NT2/D1 (cell line): ENCODE data around the gene CCDC57.

Experiments used
- DNase-seq: peaks from one replicate; pipeline ENCODE4 v3.0.0-alpha.2; 2011; ENCODE audit warnings: low read depth, low spot score
- H3K27me3 ChIP-seq: 2 replicates; pipeline ENCODE4 v1.6.0; 2011; ENCODE audit warnings: mild to moderate bottlenecking; ENCODE audit not compliant: insufficient read length, insufficient read depth
- H3K36me3 ChIP-seq: 2 replicates; pipeline ENCODE4 v1.6.1; 2011; ENCODE audit warnings: mild to moderate bottlenecking, low read length, mixed read lengths; ENCODE audit not compliant: insufficient read depth, insufficient read length
- H3K4me1 ChIP-seq: 2 replicates; pipeline ENCODE4 v1.5.1; 2011; ENCODE audit not compliant: insufficient read depth, insufficient read length
- H3K4me3 ChIP-seq: 2 replicates; pipeline ENCODE4 v1.5.1; 2011; ENCODE audit warnings: low read depth; ENCODE audit not compliant: insufficient read length
- H3K9ac ChIP-seq: 2 replicates; pipeline ENCODE4 v1.6.0; 2011; ENCODE audit warnings: low read depth; ENCODE audit not compliant: insufficient read length
- H3K9me3 ChIP-seq: 2 replicates; pipeline ENCODE4 v1.5.1; 2011; ENCODE audit warnings: mild to moderate bottlenecking, low read length; ENCODE audit not compliant: insufficient read depth
- SUZ12 ChIP-seq: IDR thresholded peaks from 2 replicates; pipeline ENCODE4 v1.6.1; 2011; ENCODE audit not compliant: insufficient read length, insufficient read depth; ENCODE audit errors: extremely low read depth
- YY1 ChIP-seq: IDR thresholded peaks from 2 replicates; pipeline ENCODE4 v1.6.1; 2011; ENCODE audit not compliant: insufficient read length, insufficient read depth
- ZNF274 ChIP-seq: IDR thresholded peaks from 2 replicates; pipeline ENCODE4 v1.6.1; 2011; ENCODE audit warnings: mild to moderate bottlenecking, low read depth, low read length

CCDC57 gene

GRCh38 chr17:82249896-82250581 lies 37.4 kb upstream of the CCDC57 start:
- no peak overlapping the region for H3K9ac ChIP-seq
- no peak for DNase-seq
- no peak for TF ChIP-seq SUZ12
- TF ChIP-seq ZNF274, result no peak
- TF ChIP-seq YY1, result no peak
- peaks cover 87% of the 10 kb centered on the region for H3K36me3 ChIP-seq
- no peak overlapping the region for H3K4me3 ChIP-seq
- H3K4me1 ChIP-seq, result peaks cover 13% of the 10 kb centered on the region
- H3K27me3 ChIP-seq, result no peaks in the 10 kb centered on the region
- 0 out of 2 replicates have a peak, but pooled peaks cover under 1% of the 10 kb centered on the region for H3K9me3 ChIP-seq

- Histone ChIP-seq H3K36me3 (peaks cover 96% of the 10 kb centered on the region), H3K9me3 (no peaks in the 10 kb centered on the region; the same call in 1 of the 2 replicates), H3K4me1 (peaks cover 13% of the 10 kb centered on the region), H3K9ac (no peak overlapping the region), H3K27me3 (no peaks in the 10 kb centered on the region), H3K4me3 (no peak overlapping the region)
- TF ChIP-seq ZNF274, result no peak
- TF ChIP-seq SUZ12, result no peak
- no peak for TF ChIP-seq YY1
- DNase-seq, result no peak
Observed at GRCh38 chr17:82248815-82249674, 36.4 kb upstream of the CCDC57 start.

GRCh38 chr17:82247856-82248671 lies 35.4 kb upstream of the CCDC57 start:
- H3K4me3 ChIP-seq, result no peak overlapping the region
- H3K9ac ChIP-seq, result no peak overlapping the region
- TF ChIP-seq SUZ12, result no peak
- H3K9me3 ChIP-seq, result no peaks in the 10 kb centered on the region; the same call in 1 of the 2 replicates
- DNase-seq, result no peak
- peaks cover 18% of the 10 kb centered on the region for H3K4me1 ChIP-seq
- no peaks in the 10 kb centered on the region for H3K27me3 ChIP-seq
- peaks cover 100% of the 10 kb centered on the region for H3K36me3 ChIP-seq

- Histone ChIP-seq H3K27me3 (no peaks in the 10 kb centered on the region), H3K36me3 (peaks cover 99% of the 10 kb centered on the region), H3K4me3 (no peak overlapping the region), H3K9ac (no peak overlapping the region), H3K4me1 (peaks cover 19% of the 10 kb centered on the region), H3K9me3 (no peaks in the 10 kb centered on the region; the same call in 1 of the 2 replicates)
- TF ChIP-seq ZNF274, result no peak
- TF ChIP-seq YY1, result no peak
- no peak for TF ChIP-seq SUZ12
- no peak for DNase-seq
Observed at GRCh38 chr17:82247182-82247823, 34.7 kb upstream of the CCDC57 start.

- TF ChIP-seq ZNF274, result no peak
- no peak for TF ChIP-seq YY1
- TF ChIP-seq SUZ12, result no peak
- Histone ChIP-seq H3K4me3 (no peak overlapping the region), H3K9me3 (no peaks in the 10 kb centered on the region; the same call in 1 of the 2 replicates), H3K27me3 (no peaks in the 10 kb centered on the region), H3K36me3 (peaks cover 98% of the 10 kb centered on the region), H3K9ac (no peak overlapping the region), H3K4me1 (peaks cover 24% of the 10 kb centered on the region)
- no peak for DNase-seq
Observed at GRCh38 chr17:82246365-82247181, 33.9 kb upstream of the CCDC57 start.

- TF ChIP-seq SUZ12 (no peak), YY1 (no peak), ZNF274 (no peak)
Observed at GRCh38 chr17:82246040-82246364, 33.4 kb upstream of the CCDC57 start.

More at GRCh38 chr17:82246040-82246364, 33.4 kb upstream of the CCDC57 start:
- H3K27me3 ChIP-seq, result no peaks in the 10 kb centered on the region
- no peaks in the 10 kb centered on the region; the same call in 1 of the 2 replicates for H3K9me3 ChIP-seq
- no peak overlapping the region for H3K9ac ChIP-seq
- no peak overlapping the region for H3K4me3 ChIP-seq
- peaks cover 98% of the 10 kb centered on the region for H3K36me3 ChIP-seq
- no peak for DNase-seq
- peaks cover 29% of the 10 kb centered on the region for H3K4me1 ChIP-seq
